GM15510 (cell line): Measurements from ENCODE around the gene ADAMTS2.

Experiments
- POLR2A ChIP-seq: IDR thresholded peaks from 3 replicates; pipeline ENCODE4 v1.6.1; 2011; ENCODE audit warnings: borderline replicate concordance; ENCODE audit not compliant: insufficient read length; ENCODE audit errors: extremely low read depth

The ADAMTS2 gene

DNA sequence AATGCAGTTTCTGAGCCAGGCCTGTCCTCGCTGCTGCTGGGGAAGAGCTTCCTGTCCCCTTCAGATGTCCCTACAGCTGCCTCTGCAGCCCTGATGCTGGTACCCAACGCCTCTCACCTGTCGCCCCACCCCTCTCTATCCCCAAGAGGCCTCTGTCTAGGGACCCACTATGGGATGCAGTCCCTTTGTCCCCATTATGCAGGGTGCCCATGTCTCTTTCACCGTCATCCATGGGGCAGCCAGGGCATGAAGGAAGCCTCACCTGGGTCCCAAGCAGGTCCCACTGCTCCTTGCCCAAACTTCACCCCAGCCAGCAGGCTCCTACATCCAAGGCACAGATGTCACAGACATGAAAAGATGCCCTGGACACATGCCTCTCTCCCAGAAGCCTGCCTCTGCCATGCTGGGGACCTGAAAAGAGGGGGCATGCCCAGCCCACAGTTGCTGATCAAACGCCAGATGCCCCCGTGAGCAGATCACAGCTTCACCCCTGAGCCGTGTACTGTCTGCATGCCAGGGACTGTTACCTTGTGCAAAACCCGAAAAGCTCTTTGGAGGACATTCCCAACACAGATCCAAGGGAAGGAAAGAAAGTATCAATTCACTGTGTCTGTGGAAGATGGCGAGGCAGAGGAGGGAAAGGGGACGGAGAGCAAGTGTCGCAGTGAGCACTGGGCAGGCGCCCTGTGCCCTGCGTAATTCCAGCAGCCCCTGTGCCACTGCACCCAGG is 81.0 kb downstream of the ADAMTS2 start:
- no peak for TF ChIP-seq POLR2A

DNA sequence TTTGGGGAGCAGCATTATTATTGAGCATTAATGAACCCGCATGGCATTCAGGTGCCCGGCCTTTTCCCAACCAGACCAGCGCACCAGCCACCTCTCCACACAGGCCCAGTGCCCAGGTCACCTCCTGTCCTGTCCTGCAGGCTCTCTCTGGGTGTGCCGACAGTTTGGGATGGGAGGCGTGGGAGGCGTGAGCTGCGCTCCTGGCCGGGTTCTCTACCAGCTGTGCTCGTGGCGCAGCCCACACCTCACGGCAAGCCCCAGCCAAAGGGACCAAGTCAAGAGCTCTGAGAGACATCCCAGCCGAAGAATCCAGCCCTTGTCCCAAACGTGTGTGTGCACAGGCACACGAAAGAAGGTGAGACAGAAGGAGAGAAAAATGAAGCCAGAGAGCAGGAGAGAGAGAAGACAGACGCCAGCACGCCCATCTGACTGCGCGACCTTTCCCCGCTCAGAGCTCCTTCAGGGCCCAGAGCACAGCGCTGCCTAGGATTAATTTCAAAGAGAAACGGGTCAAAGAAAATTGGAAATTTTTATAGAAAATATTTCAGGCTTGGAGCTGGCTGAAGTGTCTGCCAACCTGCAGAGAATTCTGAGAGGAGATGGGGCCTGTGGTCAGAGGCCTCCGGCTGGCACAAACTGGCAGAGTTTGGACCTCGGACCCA is 81.7 kb downstream of the ADAMTS2 start:
- TF ChIP-seq POLR2A, result no peak

DNA sequence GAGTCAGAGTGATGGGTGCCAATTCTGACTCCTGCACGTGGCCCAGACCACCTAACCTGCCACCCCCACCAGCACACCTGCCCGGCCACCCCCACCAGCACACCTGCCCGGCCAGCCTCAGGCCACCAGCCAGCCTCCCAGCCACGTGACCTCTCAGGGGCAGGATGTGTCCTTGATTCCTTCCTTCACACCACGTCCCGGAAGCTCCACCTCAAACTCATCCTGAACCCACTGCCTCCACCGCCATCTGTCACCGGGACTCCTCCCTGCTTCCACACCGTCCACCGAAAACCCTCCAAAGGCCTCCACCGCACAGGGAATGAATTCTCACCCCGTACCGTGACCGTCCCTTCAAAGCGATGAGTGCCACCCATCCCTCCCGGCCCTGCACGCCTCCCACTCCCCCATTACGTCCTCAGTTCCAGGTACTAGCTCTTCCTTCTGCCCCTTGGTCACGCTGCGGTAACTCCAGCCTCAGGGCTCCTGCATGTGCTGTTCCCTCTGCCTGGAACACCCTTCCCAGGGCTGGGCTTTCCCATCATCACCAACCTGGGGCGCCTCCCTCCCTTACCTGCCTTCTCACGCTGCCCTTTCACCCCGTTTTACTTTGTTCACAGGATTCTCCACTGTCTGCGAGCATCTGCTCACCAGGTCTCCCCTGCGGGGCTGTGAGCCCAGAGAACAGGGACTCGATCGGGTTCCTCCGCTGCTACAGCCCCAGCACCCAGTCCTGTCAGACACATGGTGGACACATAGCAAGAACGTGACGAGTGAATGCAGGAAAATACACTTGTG is 82.9 kb downstream of the ADAMTS2 start:
- no peak for TF ChIP-seq POLR2A

DNA sequence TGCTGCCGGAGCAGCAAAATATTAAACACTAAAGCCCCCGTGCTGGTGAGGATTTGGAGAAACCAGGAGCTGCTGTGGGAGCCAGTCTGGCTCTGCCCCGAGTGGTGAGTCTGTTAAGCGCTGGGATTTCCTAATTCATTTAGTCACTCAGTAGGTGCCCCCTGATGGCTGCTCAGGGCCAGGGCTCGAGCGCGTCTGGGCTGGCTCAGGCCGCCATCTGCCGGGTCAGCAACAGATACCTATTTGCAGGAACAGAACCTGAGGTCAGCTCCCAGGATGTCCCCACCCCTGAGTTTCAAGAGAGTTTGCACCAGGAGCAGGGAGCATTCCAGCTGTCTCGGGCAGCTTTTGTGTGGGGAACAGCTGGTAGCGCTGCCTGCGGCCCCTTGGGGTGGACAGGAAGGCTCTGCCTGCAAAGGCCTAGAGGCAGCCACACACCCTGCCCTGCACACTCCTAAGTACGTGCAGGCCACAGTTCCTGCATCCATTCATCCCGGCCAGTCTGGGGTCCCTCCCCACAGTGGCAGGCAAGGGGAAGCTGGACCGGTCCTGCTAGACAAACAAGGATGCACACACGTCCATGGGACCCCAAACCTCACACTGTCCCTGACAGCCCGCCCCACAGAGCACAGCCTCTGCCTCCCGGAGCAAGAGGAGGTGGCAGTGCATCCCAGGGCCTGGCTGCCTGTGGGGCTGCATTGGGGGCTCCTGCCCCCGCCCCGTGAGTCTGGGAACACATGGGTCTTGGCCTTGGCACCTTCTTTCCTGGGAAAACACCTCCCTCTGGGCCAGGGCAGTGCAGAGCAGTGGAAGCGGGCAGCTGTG is 83.7 kb downstream of the ADAMTS2 start:
- no peak for TF ChIP-seq POLR2A

DNA sequence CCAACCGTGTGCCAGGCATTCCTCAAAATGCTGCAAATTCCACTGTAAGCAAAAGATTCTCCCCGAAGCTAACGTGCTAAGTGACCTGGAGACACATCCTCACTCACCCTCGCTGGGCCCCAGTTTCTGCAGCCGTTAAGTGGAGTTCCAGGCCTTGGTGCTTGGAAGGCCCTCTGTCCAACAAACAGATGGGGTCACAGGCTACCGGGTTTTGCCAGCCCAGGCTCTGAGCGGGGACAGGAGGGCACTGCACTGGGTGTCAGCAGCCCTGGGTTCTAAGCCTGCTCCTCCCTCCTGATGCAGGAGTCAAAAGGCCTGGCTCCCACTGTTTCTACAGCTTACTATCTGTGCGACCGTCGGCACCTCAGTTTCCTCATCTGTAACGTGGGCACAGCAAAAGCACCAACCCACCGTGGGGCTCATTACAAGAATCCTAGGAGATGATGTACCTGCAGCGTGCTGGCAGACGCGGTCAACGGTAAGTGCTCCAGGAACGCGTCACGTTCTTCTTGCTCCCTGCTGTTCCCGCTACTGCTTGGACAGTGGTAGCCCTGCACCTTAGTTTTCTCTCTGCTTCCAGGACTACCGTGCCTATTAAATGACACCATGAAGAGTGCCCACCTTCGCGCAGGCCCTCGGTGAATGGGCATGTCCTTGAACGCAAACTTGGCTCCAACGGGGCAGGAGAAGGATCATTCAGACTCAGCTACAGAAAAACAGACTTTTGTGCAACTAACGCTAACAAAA is 84.8 kb downstream of the ADAMTS2 start:
- TF ChIP-seq POLR2A, result no peak

DNA sequence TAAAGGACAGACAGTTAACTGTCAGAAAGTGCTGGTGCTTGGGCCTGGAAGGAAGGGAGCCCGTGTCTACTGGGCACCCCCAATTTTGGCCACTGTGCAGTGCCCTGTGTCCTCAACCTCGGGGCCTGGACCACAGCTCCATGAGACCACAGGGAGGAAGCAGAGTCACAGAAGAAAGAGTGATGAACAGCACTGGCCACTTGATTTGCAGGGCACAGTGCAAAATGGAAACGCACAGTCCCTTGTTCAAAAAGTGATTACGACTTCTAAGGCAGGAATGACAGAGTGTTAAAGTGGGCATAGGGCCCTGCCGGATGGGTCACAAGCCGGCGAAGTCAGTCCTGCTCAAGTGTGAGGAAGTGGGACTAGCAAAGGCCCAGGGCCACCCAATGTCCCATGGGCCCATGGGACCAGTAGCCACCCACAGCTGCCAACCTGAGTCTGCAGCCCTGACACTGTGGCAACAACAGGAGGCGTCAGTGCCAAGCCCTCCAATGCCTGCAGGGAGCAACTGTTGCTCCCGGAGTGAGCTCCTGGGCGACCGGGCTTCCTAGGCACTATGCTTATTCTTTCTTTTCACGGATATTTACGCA is 85.4 kb downstream of the ADAMTS2 start:
- no peak for TF ChIP-seq POLR2A

DNA sequence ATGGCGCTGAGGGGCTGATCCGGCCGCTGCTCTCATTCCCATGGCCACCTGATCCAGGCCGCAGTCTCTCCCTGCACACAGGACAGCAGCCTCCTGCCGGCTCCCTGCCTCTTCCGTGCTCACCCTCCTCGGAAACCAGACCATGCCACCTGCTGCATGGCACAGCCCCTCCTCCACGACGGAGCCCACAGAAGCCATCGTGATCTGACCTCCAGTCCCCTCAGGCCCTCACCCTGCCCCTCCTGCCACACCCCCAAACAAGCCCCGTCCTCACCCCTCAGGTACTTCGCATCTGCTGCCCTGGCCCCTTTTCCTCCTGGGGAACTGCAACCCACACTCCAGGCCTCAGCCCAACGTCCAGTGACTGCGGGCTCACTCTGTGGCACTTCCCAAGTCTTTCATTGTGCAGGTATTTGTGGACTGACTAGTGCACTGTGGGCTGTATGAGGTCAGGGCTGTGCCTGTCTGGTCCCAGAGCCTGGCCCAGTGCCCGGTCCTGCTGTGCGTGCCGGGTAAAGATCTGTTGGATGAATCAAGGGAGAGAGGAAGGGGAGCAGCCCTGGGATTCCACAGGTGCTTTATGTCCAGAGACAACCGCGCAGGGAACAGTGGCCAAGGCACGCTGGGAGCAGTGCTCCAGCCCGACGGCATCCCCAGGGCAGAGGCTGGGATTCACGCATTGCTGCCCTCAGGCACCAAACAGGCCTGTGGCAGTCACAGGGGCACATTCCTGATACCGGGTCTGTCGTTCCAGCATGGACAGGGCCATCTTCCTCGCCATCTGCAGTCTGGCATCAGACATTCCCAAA is 86.1 kb downstream of the ADAMTS2 start:
- no peak for TF ChIP-seq POLR2A

DNA sequence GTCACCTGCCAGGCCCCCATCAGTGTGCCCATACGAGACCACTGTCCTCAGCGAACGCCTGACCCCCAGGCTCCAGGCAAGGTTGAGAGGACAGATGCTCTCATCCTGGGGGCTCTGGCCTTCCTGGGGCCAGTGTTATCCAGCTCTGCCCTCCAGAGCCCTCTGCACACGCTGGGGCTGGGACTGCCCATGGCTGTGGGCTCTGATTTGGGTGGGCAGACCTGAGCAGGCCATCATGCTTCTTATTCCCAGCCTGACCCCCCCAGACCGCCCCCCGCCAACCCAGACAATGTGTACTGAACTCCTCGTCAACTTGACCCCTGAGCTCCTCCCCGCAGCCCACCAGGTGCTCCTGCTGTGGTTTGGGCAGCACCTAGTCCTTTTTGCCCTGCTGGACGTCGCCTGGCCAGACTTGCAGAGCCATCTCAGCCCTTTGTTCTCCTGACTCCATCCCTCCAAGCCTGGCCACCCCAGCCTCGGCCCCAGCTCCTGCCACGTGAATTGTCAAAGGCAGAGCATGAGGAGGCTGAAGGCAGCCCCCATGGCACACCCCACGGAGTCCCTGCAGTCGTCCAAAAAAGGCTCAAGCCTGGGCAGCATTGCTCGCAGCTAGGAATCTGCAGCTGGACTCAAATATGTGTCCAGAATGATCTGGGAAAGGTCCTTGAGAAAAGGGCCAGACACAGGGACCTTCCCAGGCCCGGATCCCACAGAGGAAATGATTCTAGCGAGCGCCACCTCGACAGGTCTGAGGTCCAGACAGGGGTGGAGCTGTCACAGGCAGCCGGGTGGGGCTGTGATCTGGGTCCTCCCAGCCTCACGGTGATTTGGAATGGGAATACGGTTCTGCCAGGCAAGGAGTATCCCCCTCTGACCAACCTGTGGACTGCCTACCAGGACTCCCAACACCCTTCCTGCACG is 87.0 kb downstream of the ADAMTS2 start:
- TF ChIP-seq POLR2A, result no peak

DNA sequence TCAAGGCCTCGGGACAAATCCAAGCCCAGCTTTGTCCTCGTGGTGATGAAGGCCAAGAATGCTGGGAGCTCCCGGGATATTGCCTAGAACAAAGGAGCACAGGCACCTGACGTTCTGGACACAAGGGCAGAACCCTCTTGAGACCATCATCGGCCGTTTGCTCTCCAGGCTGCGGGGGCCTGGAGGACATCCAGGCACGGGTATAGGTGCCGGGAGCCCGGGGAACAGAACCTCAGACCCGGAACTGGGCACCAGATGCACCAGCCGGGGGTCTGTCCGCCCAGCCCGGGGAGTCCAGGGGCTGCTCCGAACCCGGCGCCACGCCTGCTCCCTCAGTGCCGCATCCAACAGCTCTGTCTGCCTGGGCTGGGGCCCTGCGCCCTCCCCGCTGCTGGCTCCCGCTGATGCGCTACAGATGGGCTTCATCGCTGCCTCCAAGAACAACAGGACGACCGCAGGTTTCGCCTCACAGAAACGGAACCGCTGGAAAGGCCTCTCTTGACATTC is 88.0 kb downstream of the ADAMTS2 start:
- TF ChIP-seq POLR2A, result no peak

DNA sequence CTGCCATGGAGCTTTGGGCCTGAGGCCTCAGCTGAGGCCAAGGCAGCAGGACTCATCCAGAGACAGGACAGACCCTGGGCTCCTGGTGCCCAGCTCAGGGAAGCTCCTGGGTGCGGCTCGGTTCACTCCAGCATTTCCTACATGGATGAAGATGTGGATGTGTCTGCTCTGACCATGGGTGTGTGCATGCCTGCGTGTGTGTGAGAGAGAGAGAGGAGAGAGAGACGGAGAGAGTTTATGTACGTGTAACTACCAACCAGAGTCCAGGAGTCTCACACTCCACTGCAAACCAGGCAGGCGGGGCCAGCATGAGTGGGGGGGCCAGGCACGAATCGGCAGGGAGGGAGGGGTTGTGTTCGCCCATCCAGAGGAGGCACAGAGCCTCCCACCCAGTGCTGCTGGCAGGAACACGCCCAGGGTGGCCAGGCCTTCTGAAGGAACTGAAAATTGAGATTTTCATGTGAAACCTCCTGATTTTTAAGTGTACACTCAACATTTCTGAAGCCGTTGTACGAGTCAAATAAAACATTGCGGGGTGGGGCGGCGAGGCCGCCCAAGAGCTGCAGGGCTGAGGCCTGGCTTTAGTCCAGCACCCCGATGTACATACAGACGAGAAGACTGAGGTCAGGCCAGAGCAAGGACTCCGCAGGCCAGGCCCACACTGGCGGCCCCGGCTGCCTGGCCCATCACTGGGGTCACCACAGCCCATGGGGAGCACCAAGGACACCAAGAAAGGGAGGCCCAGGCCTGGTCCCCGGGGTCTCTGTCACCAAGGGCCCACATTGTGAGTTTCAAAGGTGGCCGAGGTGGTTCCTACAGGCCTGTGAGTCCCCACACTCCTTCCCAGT is 88.7 kb downstream of the ADAMTS2 start:
- no peak for TF ChIP-seq POLR2A
